Endothelial cell (in vitro differentiated cells): ENCODE data around the gene HHIPL1. TPM values are rescaled to one million over a fixed set of nuclear protein-coding genes. Genes with fewer than 3 reads are reported as not detected.

ENCODE experiments used
- DNase-seq: peaks from one replicate; pipeline ENCODE4 v3.0.0; 2021; ENCODE audit warnings: low spot score
- H3K27ac Mint-ChIP-seq: one replicate; pipeline ENCODE4 v1.8.0; 2021; ENCODE audit warnings: mixed read lengths, inconsistent platforms; ENCODE audit not compliant: unreplicated experiment
- H3K27me3 Mint-ChIP-seq: one replicate; pipeline ENCODE4 v1.8.0; 2021; ENCODE audit warnings: mild to moderate bottlenecking, moderate library complexity, mixed read lengths, inconsistent platforms; ENCODE audit not compliant: unreplicated experiment
- H3K36me3 Mint-ChIP-seq: one replicate; pipeline ENCODE4 v1.8.0; 2021; ENCODE audit warnings: mild to moderate bottlenecking, low read depth, mixed read lengths, inconsistent platforms; ENCODE audit not compliant: unreplicated experiment
- H3K4me1 Mint-ChIP-seq: one replicate; pipeline ENCODE4 v1.8.0; 2021; ENCODE audit warnings: mild to moderate bottlenecking, mixed read lengths, inconsistent platforms; ENCODE audit not compliant: unreplicated experiment
- H3K4me3 Mint-ChIP-seq: one replicate; pipeline ENCODE4 v1.8.0; 2021; ENCODE audit warnings: mild to moderate bottlenecking, mixed read lengths, inconsistent platforms; ENCODE audit not compliant: unreplicated experiment
- H3K9me3 Mint-ChIP-seq: one replicate; pipeline ENCODE4 v1.8.0; 2021; ENCODE audit warnings: mixed read lengths, inconsistent platforms; ENCODE audit not compliant: unreplicated experiment
- total RNA-seq: library from RNA; stranded (reverse); fragmentation: NEBNext Ultra II Directional; extraction: Animal tissue kit (Norgen Biotek cat#: 25700); gene quantifications from one replicate; pipeline ENCODE4 v1.2.1, GENCODE V29; 2021; ENCODE audit not compliant: unreplicated experiment
- TF ChIP-seq, protein P1 (sequence below): fragments of 200-600 bp; sonication (generic); IDR thresholded peaks from one replicate; pipeline ENCODE4 v1.5.0; 2021; ENCODE audit warnings: antibody characterized with exemption; ENCODE audit not compliant: unreplicated experiment

The HHIPL1 gene
- total RNA-seq, 1 donor from 2014 or later = 15.1 TPM

DNA sequence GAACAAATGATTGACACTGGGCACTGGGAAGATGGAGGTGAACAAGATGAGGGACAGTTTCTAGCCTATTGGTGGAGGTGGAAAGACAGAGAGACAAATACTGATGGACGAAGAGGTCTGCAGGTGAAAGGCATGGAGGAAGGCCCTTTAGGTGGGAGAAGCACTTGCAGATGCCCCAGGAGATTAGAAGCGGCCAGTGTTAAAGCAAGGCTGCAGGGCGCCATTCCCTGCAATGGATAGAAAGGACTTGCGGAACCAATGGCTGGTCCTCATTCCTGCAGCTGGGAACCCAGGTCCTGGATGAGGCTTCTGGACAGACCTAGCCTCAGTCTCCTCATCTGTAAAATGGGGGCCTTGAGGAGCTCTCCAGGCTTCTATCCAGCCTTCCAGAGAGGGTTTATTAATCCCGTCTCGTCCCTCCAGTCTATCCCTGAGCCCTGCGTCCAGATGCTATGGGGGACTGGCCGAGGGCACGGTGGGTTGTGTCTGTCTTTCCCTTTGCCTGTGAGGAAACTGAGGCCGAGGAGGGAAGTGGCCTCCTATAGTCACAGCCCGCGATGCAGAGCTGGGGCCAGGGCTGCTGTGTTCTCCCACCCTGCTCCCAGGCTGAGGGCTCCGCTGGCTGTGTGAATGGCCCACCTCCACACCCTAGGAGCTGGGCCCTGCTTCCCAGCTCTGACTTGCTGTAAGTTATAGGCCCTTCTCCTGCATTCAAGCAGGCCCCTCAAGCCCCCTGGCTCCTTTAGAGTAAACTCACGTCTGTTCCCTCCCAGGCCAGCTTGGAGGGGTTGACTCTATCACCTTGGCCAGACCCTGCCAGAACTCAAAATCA, 72.1 kb downstream of the HHIPL1 start:
- Mint-ChIP-seq H3K4me3 (no peak overlapping the region), H3K4me1 (no peaks in the 10 kb centered on the region), H3K27me3 (no peaks in the 10 kb centered on the region), H3K36me3 (peaks cover 3% of the 10 kb centered on the region), H3K27ac (no peak overlapping the region), H3K9me3 (no peaks in the 10 kb centered on the region)
- TF ChIP-seq, protein P1, sequence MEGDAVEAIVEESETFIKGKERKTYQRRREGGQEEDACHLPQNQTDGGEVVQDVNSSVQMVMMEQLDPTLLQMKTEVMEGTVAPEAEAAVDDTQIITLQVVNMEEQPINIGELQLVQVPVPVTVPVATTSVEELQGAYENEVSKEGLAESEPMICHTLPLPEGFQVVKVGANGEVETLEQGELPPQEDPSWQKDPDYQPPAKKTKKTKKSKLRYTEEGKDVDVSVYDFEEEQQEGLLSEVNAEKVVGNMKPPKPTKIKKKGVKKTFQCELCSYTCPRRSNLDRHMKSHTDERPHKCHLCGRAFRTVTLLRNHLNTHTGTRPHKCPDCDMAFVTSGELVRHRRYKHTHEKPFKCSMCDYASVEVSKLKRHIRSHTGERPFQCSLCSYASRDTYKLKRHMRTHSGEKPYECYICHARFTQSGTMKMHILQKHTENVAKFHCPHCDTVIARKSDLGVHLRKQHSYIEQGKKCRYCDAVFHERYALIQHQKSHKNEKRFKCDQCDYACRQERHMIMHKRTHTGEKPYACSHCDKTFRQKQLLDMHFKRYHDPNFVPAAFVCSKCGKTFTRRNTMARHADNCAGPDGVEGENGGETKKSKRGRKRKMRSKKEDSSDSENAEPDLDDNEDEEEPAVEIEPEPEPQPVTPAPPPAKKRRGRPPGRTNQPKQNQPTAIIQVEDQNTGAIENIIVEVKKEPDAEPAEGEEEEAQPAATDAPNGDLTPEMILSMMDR = no peak
- DNase-seq = no peak

DNA sequence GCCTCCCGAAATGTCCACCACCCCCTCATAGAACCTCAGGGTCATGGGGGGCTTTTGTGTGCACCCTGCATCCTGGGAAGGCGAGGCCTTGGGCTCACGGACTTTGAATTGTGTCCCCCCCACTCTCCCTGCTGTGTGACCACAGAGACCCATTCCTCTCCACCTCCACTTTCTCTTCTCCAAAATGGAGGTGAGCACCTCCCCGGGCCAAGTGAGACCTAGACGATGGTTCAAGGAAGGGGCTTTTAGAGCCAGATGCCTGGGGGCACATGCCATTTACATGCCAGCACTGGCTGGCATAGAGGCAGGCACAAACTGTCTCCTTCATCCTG, 72.7 kb downstream of the HHIPL1 start:
- no peak overlapping the region for H3K4me3 Mint-ChIP-seq
- H3K4me1 Mint-ChIP-seq = no peaks in the 10 kb centered on the region
- H3K27ac Mint-ChIP-seq = no peak overlapping the region
- H3K36me3 Mint-ChIP-seq = peaks cover 3% of the 10 kb centered on the region
- TF ChIP-seq, protein P1 = no peak
- no peaks in the 10 kb centered on the region for H3K9me3 Mint-ChIP-seq
- no peak for DNase-seq
- H3K27me3 Mint-ChIP-seq = no peaks in the 10 kb centered on the region

DNA sequence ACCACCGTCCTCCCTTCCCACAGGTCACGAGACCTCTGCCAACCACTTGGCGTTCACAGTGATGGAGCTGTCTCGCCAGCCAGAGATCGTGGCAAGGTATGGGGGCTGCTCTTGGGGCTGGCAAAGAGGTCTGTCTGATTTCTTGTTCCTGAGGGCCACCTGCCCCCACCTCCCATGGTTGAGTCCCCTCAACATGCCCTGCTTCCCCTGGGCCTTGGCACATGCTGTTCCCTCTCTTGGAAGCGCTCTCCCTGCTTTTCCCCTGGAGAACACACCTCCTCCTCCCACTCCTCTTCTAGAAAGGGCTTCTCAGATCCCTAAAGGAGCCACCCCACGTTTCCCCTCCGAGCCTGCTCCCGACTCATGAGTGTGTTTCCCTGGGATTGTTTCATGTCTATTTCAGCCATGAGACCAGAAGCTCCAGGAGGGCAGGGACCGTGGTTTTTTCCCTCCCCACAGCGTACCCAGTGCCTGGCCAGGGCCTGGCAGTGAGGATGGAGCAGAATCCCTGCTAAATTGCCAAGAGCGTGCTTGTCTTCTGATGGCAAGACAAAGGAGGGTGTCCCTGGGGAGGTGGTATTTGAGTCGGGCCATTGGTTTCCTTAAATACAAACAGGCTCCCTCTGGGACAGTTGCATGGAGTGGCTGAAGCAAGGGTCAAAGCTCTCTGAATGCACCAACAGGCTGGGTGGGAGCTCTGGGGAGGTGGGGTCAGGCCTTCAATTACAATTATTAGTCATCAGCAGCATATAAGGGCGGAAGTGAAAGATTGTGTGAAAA, 73.3 kb downstream of the HHIPL1 start:
- no peak overlapping the region for H3K27ac Mint-ChIP-seq
- H3K27me3 Mint-ChIP-seq = no peaks in the 10 kb centered on the region
- no peak for DNase-seq
- TF ChIP-seq, protein P1 = no peak
- no peaks in the 10 kb centered on the region for H3K4me1 Mint-ChIP-seq
- H3K9me3 Mint-ChIP-seq = no peaks in the 10 kb centered on the region
- H3K4me3 Mint-ChIP-seq = no peak overlapping the region
- peaks cover 3% of the 10 kb centered on the region for H3K36me3 Mint-ChIP-seq

DNA sequence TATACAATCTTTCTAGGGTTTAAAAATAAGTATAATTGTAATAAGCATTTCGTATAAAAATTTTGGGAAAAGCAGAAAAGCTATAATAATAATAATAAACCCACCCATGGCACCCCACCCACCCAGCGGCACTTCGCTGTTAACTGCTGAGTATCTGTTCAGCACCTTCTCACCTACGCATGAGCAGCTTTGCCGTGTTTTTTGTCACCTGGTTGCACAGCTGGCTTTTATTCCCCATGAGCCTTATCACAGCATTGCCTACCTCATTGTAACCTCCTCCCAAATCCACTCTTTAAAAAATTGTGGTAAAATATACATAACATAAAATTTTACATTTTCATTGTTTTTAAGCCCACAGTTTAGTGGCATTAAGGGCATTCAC, 73.9 kb downstream of the HHIPL1 start:
- H3K9me3 Mint-ChIP-seq = no peaks in the 10 kb centered on the region
- TF ChIP-seq, protein P1 = no peak
- no peak overlapping the region for H3K27ac Mint-ChIP-seq
- no peak overlapping the region for H3K4me3 Mint-ChIP-seq
- H3K36me3 Mint-ChIP-seq = peaks cover 3% of the 10 kb centered on the region
- H3K4me1 Mint-ChIP-seq = no peaks in the 10 kb centered on the region
- no peak for DNase-seq
- peaks cover 2% of the 10 kb centered on the region for H3K27me3 Mint-ChIP-seq
